ENCODE data around the gene KLF1. TPM values are rescaled to one million over a fixed set of nuclear protein-coding genes. Genes with fewer than 3 reads are reported as not detected.
A peak's percentile ranks its signal among the peaks of the same experiment; 100 is the strongest.

KLF1 gene
- total and polyA plus RNA-seq, 2 of the 8 experiments (the other 6 are each of a cell fraction or from before 2014, with no cell fraction given): 0.84 to 0.91 TPM

DNA sequence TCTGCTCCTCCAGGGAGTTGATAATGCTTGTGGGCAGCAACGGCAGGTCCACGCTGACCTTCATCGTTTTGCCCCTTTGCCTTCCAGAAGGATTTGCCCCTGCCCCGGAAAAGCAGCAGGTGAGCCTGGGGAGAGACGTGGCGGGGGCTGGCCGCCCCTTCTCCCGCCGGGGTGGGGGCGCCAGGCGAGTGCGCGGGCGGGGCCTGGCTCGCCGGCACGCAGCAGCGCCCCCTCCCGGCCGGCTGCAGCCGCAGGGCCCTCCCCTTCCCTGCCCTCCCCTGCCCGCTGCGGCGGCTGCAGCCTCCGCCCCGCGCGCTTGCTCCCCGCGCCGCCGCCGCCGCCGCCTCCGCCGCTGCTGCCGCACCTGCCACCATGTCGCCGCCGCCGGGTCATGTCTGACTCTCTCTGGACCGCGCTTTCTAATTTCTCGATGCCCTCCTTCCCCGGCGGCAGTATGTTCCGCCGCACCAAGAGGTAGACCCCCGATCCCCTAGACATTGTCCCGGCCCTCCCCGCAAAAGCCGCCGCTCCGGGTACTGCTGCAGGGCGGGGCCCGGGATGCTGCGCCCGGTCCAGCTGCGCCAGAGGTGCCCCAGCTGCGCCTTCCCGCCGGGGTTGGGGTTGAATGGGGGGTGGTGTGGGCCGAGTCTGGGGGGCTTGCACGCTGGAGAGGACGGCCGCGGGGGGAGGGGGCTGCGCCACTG lies 48.7 kb downstream of the KLF1 start, which contains the start of gene MAST1:
Gene MAST1, plus strand, starts transcription at position 334 of the 704 bp plus-strand sequence. Its CDS starts 58 bp downstream, at position 392.
- ChIA-PET CTCF (ENCODE audit: partially characterized antibody) (interaction anchor here (0.9 to 1.5 kb wide), 4 partner anchors 9 to 65 kb away, joined by 3 to 13 read pairs (median 5); no protein-coding TSS in a partner anchor), POLR2A (ENCODE audit: partially characterized antibody) (interaction anchor here (0.6 to 1.3 kb wide), 2 partner anchors 24 to 74 kb away, joined by 3 to 4 read pairs; no protein-coding TSS in a partner anchor)
- peak within 1 kb of the TSS in 2 of 4 experiments; percentile 35 to 44; a peak in 4 of 7 replicates for H3K9ac ChIP-seq (replicated peaks in 1 of 4; ENCODE audit: extremely low read depth in 1 of 4, low read depth in 3 of 4, low read length in 3 of 4)
- no peak within 1 kb of the TSS for H2BK5ac ChIP-seq (ENCODE audit: low read depth, low read length)
- peaks cover 8 to 43% (median 19%) of the 10 kb centered on the region in 4 experiments for H3K4me1 ChIP-seq (replicated peaks in 1 of 4; ENCODE audit: control insufficient read depth in 3 of 4, insufficient read depth in 4 of 4, low read length in 3 of 4)
- FAIRE-seq: no peak
- peaks cover 0 to 3% (median 0%) of the 10 kb centered on the region in 4 experiments; a peak in 1 of 8 replicates for H3K36me3 ChIP-seq (ENCODE audit: control insufficient read depth in 2 of 4, insufficient read depth in 4 of 4, low read length in 3 of 4)
- H2AFZ ChIP-seq (ENCODE audit: low read length): no peak within 1 kb of the TSS
- no peak within 1 kb of the TSS for H4K5ac ChIP-seq (ENCODE audit: insufficient read length, low read depth, low read length)
- H3K27ac ChIP-seq (ENCODE audit: low read depth, low read length): no peak within 1 kb of the TSS
- H4K91ac ChIP-seq (replicated peaks; ENCODE audit: insufficient read length, low read length): no peak within 1 kb of the TSS
- WGBS, 2 experiments (ENCODE audit: extremely low coverage in 1 of 2, insufficient coverage in 1 of 2, insufficient read length in 1 of 2, insufficient replicate concordance in 2 of 2, low coverage in 1 of 2, low lambda C conversion rate in 2 of 2, missing lambda C conversion rate in 1 of 2): 2% methylated on average over 26 of the region's 69 CpGs; no CpG with 5 or more reads in 1 of the 2 experiments
- peaks cover 8 to 21% of the 10 kb centered on the region in 2 experiments for H4K20me1 ChIP-seq (replicated peaks in 1 of 2; ENCODE audit: control insufficient read depth in 1 of 2, insufficient read depth in 2 of 2, low read length in 2 of 2)
- H3K27me3 ChIP-seq (replicated peaks in 1 of 4; ENCODE audit: control insufficient read depth in 3 of 4, extremely low read depth in 1 of 4, insufficient read depth in 3 of 4, low read length in 3 of 4): peaks cover 0 to 13% (median 9%) of the 10 kb centered on the region in 4 experiments; a peak in 5 of 7 replicates
- H2BK12ac ChIP-seq (ENCODE audit: low read depth, low read length): peak within 1 kb of the TSS; percentile 77; the same call in 1 of the 2 replicates
- peaks cover 11% of the 10 kb centered on the region for H3K79me1 ChIP-seq (ENCODE audit: low read depth, low read length)
- no peak within 1 kb of the TSS for H3K23ac ChIP-seq (ENCODE audit: insufficient read length)
- peak within 1 kb of the TSS; percentile 62 for H3K18ac ChIP-seq (ENCODE audit: extremely low read depth, low read length)
- no peak within 1 kb of the TSS for H3K14ac ChIP-seq (ENCODE audit: insufficient read length)
- 0 out of 2 replicates have a peak within 1 kb of the TSS, but pooled peaks have one; percentile 6 for H2BK15ac ChIP-seq (ENCODE audit: low read length)
- H2BK120ac ChIP-seq (replicated peaks; ENCODE audit: low read depth, low read length): no peak within 1 kb of the TSS
- H3K4ac ChIP-seq (replicated peaks; ENCODE audit: insufficient read length, low read depth, low read length): no peak within 1 kb of the TSS
- peak in 1 of 2 experiments; percentile 86 for DNase-seq (ENCODE audit: low read depth in 1 of 2, low spot score in 2 of 2)
- H3K23me2 ChIP-seq (ENCODE audit: low read depth, low read length): peaks cover 26% of the 10 kb centered on the region
- 0 out of 2 replicates have a peak within 1 kb of the TSS, but pooled peaks have one; percentile 3 for H2BK20ac ChIP-seq (ENCODE audit: low read length)
- H3K9me3 ChIP-seq (ENCODE audit: insufficient read depth in 2 of 2, low read depth in 1 of 2, low read length in 1 of 2): no peaks in the 10 kb centered on the region
- peak within 1 kb of the TSS; percentile 47; the same call in 1 of the 2 replicates for H2AK5ac ChIP-seq (ENCODE audit: low read depth, low read length)
- peaks cover 0 to 9% of the 10 kb centered on the region in 2 experiments; a peak in 2 of 4 replicates for H3K79me2 ChIP-seq (ENCODE audit: control insufficient read depth in 1 of 2, insufficient read depth in 2 of 2, low read length in 2 of 2)
- peak within 1 kb of the TSS; percentile 81 for H4K8ac ChIP-seq (ENCODE audit: extremely low read depth, insufficient read depth, low read length)
- H3K4me3 ChIP-seq (ENCODE audit: extremely low read depth in 1 of 4, insufficient read depth in 2 of 4, low read depth in 3 of 4, low read length in 4 of 4): peak within 1 kb of the TSS; percentile 59 to 92 (median 62)
- H3K56ac ChIP-seq (replicated peaks; ENCODE audit: insufficient read length, low read depth, low read length): no peak within 1 kb of the TSS
- peak within 1 kb of the TSS; percentile 73 to 75 for H3K4me2 ChIP-seq (ENCODE audit: insufficient read depth in 1 of 2, low read depth in 2 of 2, low read length in 2 of 2)
- TF ChIP-seq CREB1 (IDR thresholded peaks at IDR 0.05): 0 out of 2 replicates have a peak, but pooled peaks have one; percentile 8
- no peak for TF ChIP-seq SP2 (IDR thresholded peaks at IDR 0.05; ENCODE audit: low read length)
- no peak for TF ChIP-seq SIRT6 (IDR thresholded peaks at IDR 0.05; ENCODE audit: low read length)
- TF ChIP-seq KDM5A (IDR thresholded peaks at IDR 0.05; ENCODE audit: low read length): no peak
- TF ChIP-seq CHD2 (IDR thresholded peaks at IDR 0.05; ENCODE audit: low read length): no peak
- no peak for TF ChIP-seq RNF2 (IDR thresholded peaks at IDR 0.05; ENCODE audit: borderline replicate concordance, low read depth, low read length, missing control alignments, poor library complexity, severe bottlenecking)
- TF ChIP-seq GABPA (IDR thresholded peaks at IDR 0.05; ENCODE audit: borderline replicate concordance, insufficient read depth, low read length): no peak
- TF ChIP-seq, protein P1, sequence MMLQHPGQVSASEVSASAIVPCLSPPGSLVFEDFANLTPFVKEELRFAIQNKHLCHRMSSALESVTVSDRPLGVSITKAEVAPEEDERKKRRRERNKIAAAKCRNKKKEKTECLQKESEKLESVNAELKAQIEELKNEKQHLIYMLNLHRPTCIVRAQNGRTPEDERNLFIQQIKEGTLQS (IDR thresholded peaks at IDR 0.05; ENCODE audit: insufficient read depth, low read depth, low read length): no peak
- peak; percentile 53 for TF ChIP-seq ASH2L (IDR thresholded peaks at IDR 0.05; ENCODE audit: low read length)
- no peak for TF ChIP-seq TAF1 (IDR thresholded peaks at IDR 0.05; ENCODE audit: low read depth, low read length)
- peak; percentile 86 for TF ChIP-seq KDM4A (IDR thresholded peaks at IDR 0.05; ENCODE audit: low read depth, low read length, severe bottlenecking)

Measured in H1 (cell line).